HG03439 (cell line): Measurements from ENCODE around the gene NTRK1.

Experiments used
- ATAC-seq: cut with Tn5 transposase; IDR thresholded peaks from one replicate; pipeline ENCODE4 v1.9.1; 2021; ENCODE audit warnings: mild to moderate bottlenecking, moderate library complexity; ENCODE audit not compliant: unreplicated experiment

Gene NTRK1

GRCh38 chr1:156860628-156861423 is at the start of gene NTRK1:
TSS of gene NTRK1 (plus strand) at chr1:156860865. CDS start at chr1:156860935, 70 bp downstream.
- no peak for ATAC-seq

GRCh38 chr1:156811168-156811567 is 49.5 kb upstream of the NTRK1 start:
- no peak for ATAC-seq

GRCh38 chr1:156812293-156812990 is 48.2 kb upstream of the NTRK1 start:
- ATAC-seq: no peak

- ATAC-seq: no peak
Measured at GRCh38 chr1:156813298-156813697, 47.4 kb upstream of the NTRK1 start.

GRCh38 chr1:156813750-156814570 is 46.7 kb upstream of the NTRK1 start:
- no peak for ATAC-seq

GRCh38 chr1:156814571-156815260 is 45.9 kb upstream of the NTRK1 start:
- no peak for ATAC-seq

- no peak for ATAC-seq
Measured at GRCh38 chr1:156815307-156815826, 45.3 kb upstream of the NTRK1 start.

GRCh38 chr1:156815961-156816422 is 44.7 kb upstream of the NTRK1 start:
- ATAC-seq: no peak

GRCh38 chr1:156816561-156817328 is 43.9 kb upstream of the NTRK1 start, which contains the start of gene SH2D2A:
TSS of gene SH2D2A (minus strand) at chr1:156816848. CDS start at chr1:156816708, 140 bp downstream.
- ATAC-seq: peak; percentile 74

- no peak for ATAC-seq
Measured at GRCh38 chr1:156821801-156822200, 38.9 kb upstream of the NTRK1 start.

GRCh38 chr1:156822680-156823079 is 38.0 kb upstream of the NTRK1 start:
- no peak for ATAC-seq

GRCh38 chr1:156823210-156823790 is 37.4 kb upstream of the NTRK1 start:
- no peak for ATAC-seq

- no peak for ATAC-seq
Measured at GRCh38 chr1:156826630-156827029, 34.0 kb upstream of the NTRK1 start.

- no peak for ATAC-seq
Measured at GRCh38 chr1:156828400-156829124, 32.1 kb upstream of the NTRK1 start.

GRCh38 chr1:156832434-156832833 is 28.2 kb upstream of the NTRK1 start:
- ATAC-seq: no peak

GRCh38 chr1:156833603-156834002 is 27.1 kb upstream of the NTRK1 start:
- no peak for ATAC-seq

- no peak for ATAC-seq
Measured at GRCh38 chr1:156834322-156834721, 26.3 kb upstream of the NTRK1 start.

GRCh38 chr1:156836041-156836654 is 24.5 kb upstream of the NTRK1 start:
- ATAC-seq: no peak
